GM18526 (cell line): ENCODE measurements around the gene PLCL2.

ENCODE experiments used
- POLR2A ChIP-seq: IDR thresholded peaks from 3 replicates; pipeline ENCODE4 v1.6.1; 2011; ENCODE audit not compliant: insufficient read length; ENCODE audit errors: extremely low read depth

The PLCL2 gene

DNA sequence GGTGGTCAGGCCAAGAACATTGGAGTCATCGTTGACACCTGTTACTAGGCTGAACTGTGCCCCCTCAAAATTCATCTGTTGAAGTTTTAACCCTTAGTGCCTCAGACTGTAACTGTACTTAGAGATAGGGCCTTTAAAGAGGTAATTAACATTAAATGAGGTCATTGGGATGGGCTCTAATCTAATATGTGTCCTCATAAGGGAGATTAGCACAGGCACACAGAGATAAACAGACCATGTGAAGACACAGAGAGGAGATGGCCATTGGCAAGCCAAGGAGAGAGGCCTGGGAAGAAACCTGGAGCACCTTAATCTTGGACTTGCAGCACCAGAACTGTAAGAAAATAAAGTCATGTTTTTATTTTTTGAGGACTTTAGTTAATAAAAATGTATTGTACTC lies 59.6 kb downstream of the PLCL2 start:
- TF ChIP-seq POLR2A, result no peak

DNA sequence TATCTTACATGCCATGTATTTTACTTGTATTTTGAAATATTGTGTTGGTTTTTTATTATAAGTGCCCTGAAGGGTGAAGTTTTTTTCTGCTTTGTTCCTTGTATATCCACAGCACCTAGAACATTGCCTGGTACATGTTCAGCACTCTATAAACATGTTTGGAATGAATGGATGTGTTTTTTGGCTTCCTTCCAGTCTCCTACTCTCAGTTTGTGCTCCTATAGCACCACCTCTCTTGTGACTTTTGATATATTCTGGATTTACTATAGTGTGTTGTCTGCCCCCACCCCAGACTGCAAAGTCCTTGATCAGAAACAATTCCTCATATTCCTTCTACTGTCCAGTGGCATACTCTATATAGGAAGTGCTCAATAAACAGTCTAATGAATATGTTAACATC lies 60.6 kb downstream of the PLCL2 start:
- no peak for TF ChIP-seq POLR2A

DNA sequence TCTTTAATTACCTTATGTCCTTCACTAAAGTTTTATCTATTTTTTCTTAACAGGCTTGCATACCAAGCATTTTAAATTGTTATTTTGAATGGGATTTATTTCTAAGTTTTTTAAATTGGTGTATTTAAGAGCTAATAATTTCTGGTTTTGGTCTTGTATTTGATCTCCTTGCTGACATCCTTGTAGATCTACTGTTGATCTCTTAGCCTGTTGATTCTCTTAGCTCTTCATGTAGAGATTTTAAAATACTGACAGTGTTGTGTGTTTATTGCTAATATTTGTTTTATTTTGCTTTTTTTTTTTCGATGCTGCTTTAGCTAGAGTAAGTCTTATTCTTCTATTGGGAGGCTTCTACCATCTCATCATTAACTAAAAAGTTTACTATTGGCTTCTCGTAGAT lies 65.5 kb downstream of the PLCL2 start:
- no peak for TF ChIP-seq POLR2A

GRCh38 chr3:16950845-16951244 lies 66.1 kb downstream of the PLCL2 start:
- TF ChIP-seq POLR2A, result no peak

DNA sequence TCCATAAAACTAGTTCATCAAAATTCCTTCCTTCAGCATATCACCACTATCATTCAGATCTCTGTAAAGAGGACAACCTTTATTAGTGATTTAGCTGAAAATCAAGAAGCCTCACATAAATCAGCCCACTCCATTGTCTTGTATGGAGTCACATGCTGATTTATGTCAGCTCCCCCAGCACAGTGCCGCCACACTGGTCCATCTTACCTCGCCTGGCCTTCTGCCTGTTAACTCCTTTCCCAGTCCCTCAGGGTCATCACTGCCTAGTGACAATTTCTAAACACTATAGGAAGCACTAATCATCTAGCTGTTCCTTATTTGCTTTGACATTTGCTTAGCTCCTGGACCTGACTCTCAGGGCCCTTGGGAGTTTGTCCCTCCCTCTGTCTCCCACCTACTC lies 75.4 kb downstream of the PLCL2 start:
- no peak for TF ChIP-seq POLR2A

DNA sequence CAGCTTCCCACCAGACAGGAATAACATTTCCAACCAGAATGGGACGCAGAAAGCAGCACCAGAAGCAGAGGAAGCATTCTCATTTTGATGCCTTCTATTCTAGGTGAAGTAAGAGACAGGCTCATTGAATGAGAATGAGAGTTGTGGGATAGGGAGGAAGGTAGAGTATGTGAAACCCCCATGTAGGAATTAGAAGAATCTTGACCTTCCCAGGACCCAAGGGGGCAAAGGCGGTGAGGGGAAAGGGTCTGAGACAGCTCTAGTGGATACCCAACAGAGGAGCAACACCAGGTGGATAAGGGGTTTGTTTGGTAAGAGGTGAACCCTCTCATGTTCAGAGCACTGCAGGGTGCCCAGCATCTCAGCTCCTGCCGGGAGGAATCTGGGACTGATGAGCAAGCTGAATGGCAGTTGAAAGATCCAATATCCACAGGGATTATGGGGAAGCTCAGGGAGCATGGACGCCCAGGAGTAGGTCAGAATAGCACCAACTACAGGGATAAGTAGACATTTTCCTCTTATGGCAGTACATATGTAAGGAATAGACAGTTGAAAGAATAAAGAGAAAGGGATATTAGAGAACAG lies 77.0 kb downstream of the PLCL2 start:
- no peak for TF ChIP-seq POLR2A

- no peak for TF ChIP-seq POLR2A
Measured at GRCh38 chr3:16975083-16975482, 90.3 kb downstream of the PLCL2 start.

DNA sequence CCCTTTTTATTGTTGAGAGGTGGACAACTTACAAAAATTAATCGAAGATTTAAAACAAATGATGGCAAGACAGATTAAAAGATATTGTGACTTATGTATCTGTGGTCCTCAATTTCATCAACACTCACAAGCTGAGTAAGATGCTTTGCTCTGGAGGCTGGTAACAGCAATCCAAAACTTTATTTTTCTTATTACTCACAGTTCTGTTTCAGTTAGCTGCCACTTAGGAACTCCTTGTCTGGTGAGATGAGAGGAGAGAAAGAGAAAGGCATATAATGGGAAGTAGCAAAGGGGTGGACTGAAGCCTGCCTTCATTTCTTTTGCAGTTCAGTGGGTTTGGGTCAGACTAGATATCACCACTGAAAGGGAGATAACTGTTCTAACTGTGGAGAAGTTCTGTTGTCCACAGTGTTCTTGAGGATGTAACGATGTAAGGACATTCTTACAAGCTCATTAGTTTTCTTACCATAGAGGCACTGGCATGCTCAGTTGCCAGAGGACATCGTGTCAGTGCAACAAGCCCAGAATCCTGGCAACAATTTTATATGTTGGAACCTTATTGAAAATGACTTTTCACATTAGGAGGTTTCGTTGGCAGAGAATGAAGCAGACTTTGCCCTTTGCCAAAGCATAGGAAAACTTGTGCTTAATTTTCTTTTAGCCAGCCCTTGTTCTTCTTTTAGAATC lies 93.6 kb downstream of the PLCL2 start:
- no peak for TF ChIP-seq POLR2A

GRCh38 chr3:16978921-16979271 lies 94.1 kb downstream of the PLCL2 start:
- no peak for TF ChIP-seq POLR2A

DNA sequence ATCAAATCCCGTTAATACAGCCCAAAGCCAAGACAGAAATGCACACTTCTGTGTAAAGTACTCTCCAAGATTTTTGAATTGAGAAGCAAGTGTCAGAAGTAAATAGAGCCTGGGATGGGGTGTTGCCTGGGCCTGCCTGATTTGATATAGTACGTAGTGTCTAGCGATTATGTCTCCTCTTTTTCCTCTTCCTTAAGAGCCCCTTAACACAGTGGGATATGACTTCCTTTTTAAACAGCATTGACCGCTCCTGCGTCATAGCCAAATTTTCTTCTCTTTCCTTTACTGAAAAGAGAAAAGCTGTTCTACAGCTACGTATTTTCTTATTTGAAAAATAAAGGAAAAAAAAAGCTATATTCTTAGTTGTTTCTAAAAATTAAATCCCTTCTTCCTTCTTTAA lies 97.7 kb downstream of the PLCL2 start:
- TF ChIP-seq POLR2A, result no peak

DNA sequence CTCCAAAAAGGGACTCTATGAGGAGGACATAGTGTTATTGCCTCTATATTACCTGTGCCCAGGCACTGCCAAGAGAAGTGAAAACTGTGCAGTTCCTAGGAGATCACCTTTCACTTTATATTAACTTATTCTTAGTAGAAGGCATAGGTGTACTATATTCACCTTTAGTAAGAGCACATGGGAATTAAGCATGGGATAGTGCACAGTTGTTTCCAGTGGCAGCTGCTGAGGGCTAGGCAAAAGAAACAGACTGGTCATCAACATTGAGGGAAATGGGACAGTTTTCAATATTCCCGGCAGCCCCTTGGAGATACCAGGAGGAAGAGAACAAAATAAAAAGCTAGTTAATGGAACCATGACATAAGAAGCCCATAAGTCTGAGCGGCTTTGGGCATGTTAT lies 100.9 kb downstream of the PLCL2 start:
- TF ChIP-seq POLR2A, result no peak

DNA sequence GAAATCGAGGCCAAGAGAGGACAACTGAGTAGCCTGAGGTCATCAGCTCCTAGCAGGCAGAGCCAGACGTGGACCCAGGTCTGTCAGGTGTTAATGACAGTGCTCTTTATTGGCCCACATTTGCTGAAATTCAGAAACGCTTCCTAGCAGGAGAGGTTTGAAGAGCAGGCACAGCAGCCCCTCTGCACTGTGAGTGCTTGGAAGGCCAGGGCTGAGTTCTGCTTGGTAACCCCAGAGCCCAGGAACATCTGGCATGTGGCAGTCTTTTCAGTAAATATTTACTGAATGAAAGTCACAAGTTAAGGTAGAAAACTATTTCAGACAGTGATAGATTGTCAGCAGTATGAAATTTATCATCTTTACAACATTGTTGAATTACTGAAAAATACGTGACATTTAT lies 102.4 kb downstream of the PLCL2 start:
- TF ChIP-seq POLR2A, result no peak

GRCh38 chr3:16990163-16990562 lies 105.4 kb downstream of the PLCL2 start:
- TF ChIP-seq POLR2A, result no peak

DNA sequence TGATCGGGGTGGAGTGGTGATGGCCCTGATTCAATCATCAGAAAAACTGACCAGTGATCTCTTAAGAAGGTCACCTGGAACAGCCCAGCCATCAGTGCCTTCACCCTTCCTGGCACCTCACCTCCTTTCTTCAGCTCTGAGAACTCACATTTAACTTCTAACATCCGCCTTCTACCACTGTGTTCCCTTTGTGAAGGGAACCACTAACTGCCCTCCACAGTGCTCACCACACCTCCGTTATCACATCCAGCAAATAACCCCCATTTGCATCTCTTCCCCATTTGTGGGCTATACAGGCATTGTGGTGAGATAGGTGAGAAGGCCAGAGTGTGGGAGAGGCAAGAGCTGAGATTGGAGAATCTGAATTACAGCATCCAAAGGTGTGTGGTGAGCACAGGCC lies 107.4 kb downstream of the PLCL2 start:
- no peak for TF ChIP-seq POLR2A

- no peak for TF ChIP-seq POLR2A
Measured at GRCh38 chr3:16993227-16993626, 108.5 kb downstream of the PLCL2 start.

DNA sequence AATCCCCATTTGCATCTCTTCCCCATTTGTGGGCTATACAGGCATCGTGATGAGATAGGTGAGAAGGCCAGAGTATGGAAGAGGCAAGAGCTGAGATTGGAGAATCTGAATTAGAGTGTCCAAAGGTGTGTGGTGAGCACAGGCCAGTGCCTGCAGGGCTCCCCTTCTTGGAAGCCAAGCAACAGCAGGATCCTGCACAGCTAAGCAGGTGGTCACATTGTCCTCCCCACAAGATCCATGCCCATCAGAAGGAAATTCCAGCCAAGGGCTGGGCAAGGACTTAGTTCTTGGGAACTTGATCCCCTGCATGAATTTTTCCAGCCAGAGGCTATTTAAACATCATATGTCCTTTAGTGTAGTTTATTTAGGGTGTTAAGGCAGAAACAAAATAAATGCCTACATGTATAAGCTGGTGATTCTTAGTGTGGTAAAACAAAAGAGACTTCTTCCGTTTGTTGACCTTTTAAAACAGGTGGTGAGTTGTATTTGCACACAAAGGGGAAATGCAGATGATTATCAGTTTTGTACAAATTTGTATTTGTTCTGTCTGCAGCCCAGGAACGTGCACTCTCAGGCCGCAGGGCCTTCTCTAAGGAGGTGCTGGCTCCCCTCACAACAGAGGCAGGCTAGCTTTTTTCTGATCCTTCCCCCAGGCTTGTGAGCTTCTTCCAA lies 110.2 kb downstream of the PLCL2 start:
- TF ChIP-seq POLR2A, result no peak

DNA sequence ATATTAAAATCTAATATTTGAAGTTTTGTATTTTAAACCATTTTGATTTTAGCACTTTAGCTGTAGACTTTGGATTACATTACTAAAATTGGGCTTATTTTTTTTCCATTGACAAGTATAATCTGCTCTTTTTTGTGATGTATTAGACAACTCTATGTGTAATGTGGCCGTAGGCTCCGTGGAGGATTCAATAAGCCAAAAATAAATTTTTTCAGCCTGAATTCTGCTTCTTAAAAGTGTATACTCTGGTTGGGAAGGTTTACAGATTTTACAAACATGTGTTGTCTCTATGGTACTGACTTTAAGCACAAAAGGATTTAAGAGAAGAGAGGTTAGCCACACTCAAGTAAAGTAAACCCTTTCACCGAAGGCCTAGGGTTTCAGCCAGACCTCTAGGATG lies 110.8 kb downstream of the PLCL2 start:
- no peak for TF ChIP-seq POLR2A
